Limb (tissue), 2 donors: ENCODE results near the gene IL24.

ENCODE experiments used
- DNase-seq, 2 donors: peaks; one replicate each; pipeline ENCODE4 v3.0.0-alpha.2; 2016; ENCODE audit errors: extremely low spot score in 2 of 2

The IL24 gene

DNA sequence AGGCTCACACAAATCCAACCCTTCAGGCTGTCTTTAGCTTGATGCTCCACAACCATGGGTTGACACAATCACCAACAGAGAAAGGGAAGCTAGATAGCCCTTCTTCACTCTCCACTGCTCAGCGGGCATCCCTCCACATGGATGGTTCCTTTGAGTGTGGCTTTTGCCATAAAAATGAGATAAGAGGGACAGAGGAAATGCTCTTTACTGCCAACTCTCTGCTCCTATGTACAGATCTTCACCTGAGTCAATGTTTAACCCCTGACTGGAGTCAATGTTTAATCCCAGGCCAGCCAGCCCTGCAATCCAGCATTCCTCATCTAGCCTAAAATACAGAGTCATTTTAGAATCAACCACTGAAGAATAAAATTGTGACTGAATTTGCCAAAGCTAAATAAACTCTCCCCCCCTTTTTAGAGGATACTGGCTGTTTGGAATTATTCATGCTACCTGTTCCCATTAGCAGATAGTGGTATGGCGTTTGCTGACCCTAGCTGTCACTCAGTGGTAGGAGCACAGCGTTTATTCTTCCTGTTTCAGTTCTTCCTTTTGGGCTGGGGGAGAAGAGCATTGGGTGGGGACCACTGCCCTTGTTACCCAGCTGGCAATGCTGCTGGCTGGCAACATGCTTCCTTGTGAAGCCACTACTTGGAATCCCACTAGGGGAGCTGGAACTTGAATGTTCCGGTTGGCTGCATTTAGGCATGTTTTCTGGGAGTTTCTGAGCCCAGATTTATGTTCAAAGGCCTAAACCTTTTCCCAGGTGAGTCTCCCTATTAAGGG, 54.3 kb downstream of the IL24 start:
- DNase-seq, result no peak

DNA sequence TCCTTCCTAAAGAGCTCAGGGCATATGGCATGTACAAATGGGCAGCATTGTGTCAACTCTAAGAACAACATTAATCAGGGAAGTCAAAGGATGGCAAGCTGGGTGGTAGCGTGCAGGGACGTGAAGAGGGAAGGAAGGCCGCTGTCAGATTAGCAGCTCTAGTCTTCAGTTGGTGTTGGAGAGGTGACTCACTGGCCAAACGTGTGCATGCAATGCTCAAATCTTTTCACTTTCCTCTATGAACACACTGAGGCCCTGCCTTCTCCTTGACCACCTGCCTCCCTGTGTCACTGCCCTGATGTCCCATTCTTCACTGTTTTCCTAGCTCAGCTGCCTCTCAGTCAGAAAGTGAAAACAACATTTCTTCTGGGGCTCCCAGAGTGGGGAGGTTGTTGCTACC, 54.9 kb downstream of the IL24 start:
- no peak for DNase-seq

- DNase-seq, result no peak
Measured at GRCh38 chr1:206953126-206953525, 55.9 kb downstream of the IL24 start.

DNA sequence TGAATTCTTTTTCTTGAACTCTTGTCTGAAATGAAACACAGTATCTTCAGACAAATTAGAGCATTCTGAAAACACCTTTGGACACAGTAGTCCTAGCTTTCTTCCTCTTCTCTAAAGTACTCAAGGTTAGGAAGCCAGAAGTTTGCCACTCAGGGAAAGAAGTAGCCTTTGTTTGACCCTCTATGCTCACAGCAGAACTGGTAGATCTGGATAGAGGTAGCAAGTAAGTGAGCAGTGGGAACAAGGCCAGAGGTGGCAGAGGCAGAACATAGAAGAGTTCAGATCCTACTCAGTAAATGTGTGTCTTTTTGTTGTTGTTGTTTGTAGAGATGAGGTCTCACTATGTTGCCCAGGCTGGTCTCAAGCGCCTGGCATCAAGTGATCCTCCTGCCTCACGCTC, 56.4 kb downstream of the IL24 start:
- no peak for DNase-seq
